Stimulated activated CD8-positive, alpha-beta memory T cell treated with anti-CD3 and anti-CD28 coated beads, Interleukin-15, amount 100 ng/mL, for 1 hour (primary cell): ENCODE data around the gene TTLL9.

Experiments
- DNase-seq: peaks from one replicate; pipeline ENCODE4 v3.0.0-alpha.2; 2020; ENCODE audit warnings: low read depth

Gene TTLL9

GRCh38 chr20:31837896-31838397 lies 32.5 kb upstream of the TTLL9 start:
- DNase-seq: no peak

GRCh38 chr20:31838646-31839292 lies 31.7 kb upstream of the TTLL9 start:
- DNase-seq: no peak

GRCh38 chr20:31839782-31840487 lies 30.5 kb upstream of the TTLL9 start:
- DNase-seq: no peak

- DNase-seq: no peak
Measured at GRCh38 chr20:31840906-31841816, 29.3 kb upstream of the TTLL9 start.

- DNase-seq: no peak
Measured at GRCh38 chr20:31841928-31842327, 28.5 kb upstream of the TTLL9 start.

GRCh38 chr20:31842471-31843157 lies 27.8 kb upstream of the TTLL9 start:
- no peak for DNase-seq

GRCh38 chr20:31843288-31843687 lies 27.1 kb upstream of the TTLL9 start:
- no peak for DNase-seq

- DNase-seq: no peak
Measured at GRCh38 chr20:31843881-31844280, 26.6 kb upstream of the TTLL9 start.

- DNase-seq: no peak
Measured at GRCh38 chr20:31844737-31845299, 25.6 kb upstream of the TTLL9 start.

GRCh38 chr20:31845300-31845863 lies 25.1 kb upstream of the TTLL9 start, which contains the start of gene FOXS1:
Gene FOXS1, minus strand, starts transcription at chr20:31845604. Its CDS starts 62 bp downstream, at chr20:31845542.
- DNase-seq: no peak

GRCh38 chr20:31846793-31847138 lies 23.7 kb upstream of the TTLL9 start:
- DNase-seq: no peak

GRCh38 chr20:31848088-31848999 lies 22.1 kb upstream of the TTLL9 start:
- no peak for DNase-seq

GRCh38 chr20:31849306-31849930 lies 21.0 kb upstream of the TTLL9 start:
- DNase-seq: no peak

- no peak for DNase-seq
Measured at GRCh38 chr20:31851240-31851955, 19.0 kb upstream of the TTLL9 start.

GRCh38 chr20:31853481-31853880 lies 17.0 kb upstream of the TTLL9 start:
- no peak for DNase-seq

GRCh38 chr20:31856516-31856915 lies 13.9 kb upstream of the TTLL9 start:
- no peak for DNase-seq

GRCh38 chr20:31857861-31858759 lies 12.3 kb upstream of the TTLL9 start:
- DNase-seq: no peak

GRCh38 chr20:31858760-31859083 lies 11.7 kb upstream of the TTLL9 start:
- DNase-seq: no peak
